GM12878 (cell line): ENCODE data around the gene CCDC88C. TPM values are rescaled to one million over a fixed set of nuclear protein-coding genes. Genes with fewer than 3 reads are reported as not detected.

Experiments used
- ATAC-seq: fragments of 200-7000 bp; cut with Tn5 transposase; 3 replicates; pipeline ENCODE4 v1.9.1; 2020; ENCODE audit warnings: mild to moderate bottlenecking, moderate library complexity
- BruUV-seq: library from RNA; stranded (reverse); fragments of 400-500 nt; replicated peaks from 2 replicates; lab custom pipeline; 2021; lab: Mats Ljungman, UMichigan
- CTCF ChIA-PET: fragments of 300-600 bp; sonication (Branson Sonifier 250); formaldehyde crosslinking; extraction: SDS; loops from one replicate; lab custom pipeline; 2021; ENCODE audit warnings: inconsistent platforms; lab: Yijun Ruan, JAX
- POLR2A ChIA-PET: fragments of 350-600 bp; formaldehyde crosslinking; extraction: SDS; loops from one replicate; lab custom pipeline; 2021; ENCODE audit warnings: inconsistent platforms; lab: Charles Lee
- RAD21 ChIA-PET: fragments of 300-600 bp; sonication (Branson Sonifier 250); formaldehyde crosslinking; loops from one replicate; lab custom pipeline; 2023; ENCODE audit warnings: antibody characterized with exemption; ENCODE audit not compliant: unreplicated experiment; lab: Charles Lee
- SMC1A ChIA-PET: fragments of 300-600 bp; sonication (Branson Sonifier 250); formaldehyde crosslinking; loops from one replicate; lab custom pipeline; 2023; ENCODE audit not compliant: unreplicated experiment, uncharacterized antibody; lab: Charles Lee
- DNase-seq: peaks from one replicate; pipeline ENCODE4 v3.0.0-alpha.2; 2011; ENCODE audit warnings: low read depth, low spot score
- FAIRE-seq: peaks from 3 replicates; lab custom pipeline; 2011; peaks lifted over from hg19 to GRCh38; lab: Jason Lieb, UNC
- H2AFZ ChIP-seq: 2 replicates; pipeline ENCODE4 v1.6.0; 2011; ENCODE audit warnings: low read depth, low read length, control low read depth; ENCODE audit not compliant: control insufficient read depth
- H3K27ac ChIP-seq: 2 replicates; pipeline ENCODE4 v1.5.1; 2011; ENCODE audit warnings: control low read depth; ENCODE audit not compliant: control insufficient read depth, insufficient read depth
- H3K27me3 ChIP-seq, 2 experiments: replicated peaks in 1 of 2; 2 replicates each; pipeline versions ENCODE4 v1.6.0 to v1.6.1; 2011; ENCODE audit warnings: low read length in 1 of 2; ENCODE audit not compliant: control insufficient read depth in 2 of 2, insufficient read depth in 2 of 2
- H3K36me3 ChIP-seq, 2 experiments: 2 replicates each; pipeline ENCODE4 v1.5.1; 2011; ENCODE audit warnings: low read length in 1 of 2; ENCODE audit not compliant: control insufficient read depth in 2 of 2, insufficient read depth in 2 of 2
- H3K4me1 ChIP-seq: 2 replicates; pipeline ENCODE4 v1.6.1; 2011; ENCODE audit warnings: mild to moderate bottlenecking, low read length, moderate library complexity, mixed read lengths; ENCODE audit not compliant: control insufficient read depth, insufficient read depth
- H3K4me2 ChIP-seq: 2 replicates; pipeline ENCODE4 v1.6.0; 2011; ENCODE audit warnings: control low read depth; ENCODE audit not compliant: control insufficient read depth, insufficient read depth
- H3K4me3 ChIP-seq: fragments of 200-600 bp; sonication (generic); 2 replicates; pipeline ENCODE4 v1.5.1; 2016
- H3K79me2 ChIP-seq: 2 replicates; pipeline ENCODE4 v1.6.0; 2011; ENCODE audit warnings: low read length; ENCODE audit not compliant: control insufficient read depth, insufficient read depth
- H3K9ac ChIP-seq: 2 replicates; pipeline ENCODE4 v1.8.0; 2011; ENCODE audit warnings: low read length, control low read depth, mixed read lengths; ENCODE audit not compliant: control insufficient read depth, insufficient read depth
- H3K9me3 ChIP-seq: replicated peaks from 3 replicates; pipeline ENCODE4 v1.5.1; 2011; ENCODE audit warnings: mild to moderate bottlenecking, low read length; ENCODE audit not compliant: control insufficient read depth, insufficient read depth
- H4K20me1 ChIP-seq: 2 replicates; pipeline ENCODE4 v1.6.0; 2011; ENCODE audit not compliant: control insufficient read depth, insufficient read depth
- BACH1 ChIP-seq: fragments of 450-650 bp; IDR thresholded peaks from 2 replicates; pipeline ENCODE4 v1.6.1; 2017; ENCODE audit warnings: mild to moderate bottlenecking, borderline replicate concordance
- IRF3 ChIP-seq: fragments of 450-650 bp; IDR thresholded peaks from 2 replicates; pipeline ENCODE4 v1.6.1; 2014; ENCODE audit warnings: mild to moderate bottlenecking
- SMAD5 ChIP-seq: IDR thresholded peaks from 2 replicates; pipeline ENCODE4 v1.6.1; 2016; ENCODE audit warnings: antibody characterized with exemption, low read depth
- WGBS: methylation state at CpG from one replicate; pipeline ENCODE4 v1.1.6; 2016; ENCODE audit warnings: low lambda C conversion rate; ENCODE audit not compliant: insufficient replicate concordance, insufficient coverage; ENCODE audit errors: missing lambda C conversion rate; 5-methylcytosine and 5-hydroxymethylcytosine counted together
- in situ Hi-C: fragments of 300-500 bp; cut with MboI; formaldehyde crosslinking; loops from 9 replicates; pipeline ENCODE4 v1.14.3; 2018; ENCODE audit warnings: mixed read lengths
- intact Hi-C: fragments of 100-400 bp; cut with micrococcal nuclease; formaldehyde crosslinking; loops from one replicate; pipeline ENCODE4 v1.14.2; 2022; ENCODE audit not compliant: unreplicated experiment
- polyA plus RNA-seq, 11 experiments: library from polyadenylated mRNA; depleted of rRNA in 4 of 11; unstranded in 6 of 11; stranded (reverse) in 5 of 11; fragments of >200 nt; fragmentation: Nextera tagmentation in 4 of 11; fragmentation: Illumina TruSeq in 1 of 11; extraction: Ambion mirVana in 4 of 11; extraction: Trizol in 1 of 11; gene quantifications; 1 replicate in 1 of 11; 2 replicates in 10 of 11; pipeline versions ENCODE4 v1.2.1 to v1.2.3, GENCODE V29; 2011 to 2016; ENCODE audit warnings: inconsistent platforms in 2 of 11, missing spikeins in 2 of 11, low read depth in 1 of 11
- total RNA-seq, 4 experiments: library from RNA; depleted of rRNA in 3 of 4; stranded (reverse); fragments of >200 nt in 3 of 4; fragmentation: Illumina TruSeq in 1 of 4; extraction: Trizol in 1 of 4; gene quantifications; 2 replicates each; pipeline versions ENCODE4 v1.2.1 to v1.2.3, GENCODE V29; 2013 to 2021
- TF ChIP-seq, protein P1 (sequence below): fragments of 450-650 bp; formaldehyde crosslinking; IDR thresholded peaks from 2 replicates; pipeline ENCODE4 v1.4.0; 2020; ENCODE audit warnings: mild to moderate bottlenecking, moderate library complexity

Gene CCDC88C
- total and polyA plus RNA-seq, 10 of the 15 experiments (the other 5 are each of a cell fraction or from before 2014, with no cell fraction given), result 4.0 to 79.6 (median 36.6) TPM

- TF ChIP-seq, protein P1, sequence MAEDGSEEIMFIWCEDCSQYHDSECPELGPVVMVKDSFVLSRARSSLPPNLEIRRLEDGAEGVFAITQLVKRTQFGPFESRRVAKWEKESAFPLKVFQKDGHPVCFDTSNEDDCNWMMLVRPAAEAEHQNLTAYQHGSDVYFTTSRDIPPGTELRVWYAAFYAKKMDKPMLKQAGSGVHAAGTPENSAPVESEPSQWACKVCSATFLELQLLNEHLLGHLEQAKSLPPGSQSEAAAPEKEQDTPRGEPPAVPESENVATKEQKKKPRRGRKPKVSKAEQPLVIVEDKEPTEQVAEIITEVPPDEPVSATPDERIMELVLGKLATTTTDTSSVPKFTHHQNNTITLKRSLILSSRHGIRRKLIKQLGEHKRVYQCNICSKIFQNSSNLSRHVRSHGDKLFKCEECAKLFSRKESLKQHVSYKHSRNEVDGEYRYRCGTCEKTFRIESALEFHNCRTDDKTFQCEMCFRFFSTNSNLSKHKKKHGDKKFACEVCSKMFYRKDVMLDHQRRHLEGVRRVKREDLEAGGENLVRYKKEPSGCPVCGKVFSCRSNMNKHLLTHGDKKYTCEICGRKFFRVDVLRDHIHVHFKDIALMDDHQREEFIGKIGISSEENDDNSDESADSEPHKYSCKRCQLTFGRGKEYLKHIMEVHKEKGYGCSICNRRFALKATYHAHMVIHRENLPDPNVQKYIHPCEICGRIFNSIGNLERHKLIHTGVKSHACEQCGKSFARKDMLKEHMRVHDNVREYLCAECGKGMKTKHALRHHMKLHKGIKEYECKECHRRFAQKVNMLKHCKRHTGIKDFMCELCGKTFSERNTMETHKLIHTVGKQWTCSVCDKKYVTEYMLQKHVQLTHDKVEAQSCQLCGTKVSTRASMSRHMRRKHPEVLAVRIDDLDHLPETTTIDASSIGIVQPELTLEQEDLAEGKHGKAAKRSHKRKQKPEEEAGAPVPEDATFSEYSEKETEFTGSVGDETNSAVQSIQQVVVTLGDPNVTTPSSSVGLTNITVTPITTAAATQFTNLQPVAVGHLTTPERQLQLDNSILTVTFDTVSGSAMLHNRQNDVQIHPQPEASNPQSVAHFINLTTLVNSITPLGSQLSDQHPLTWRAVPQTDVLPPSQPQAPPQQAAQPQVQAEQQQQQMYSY, result no peak
- TF ChIP-seq BACH1, result no peak
Measured at GRCh38 chr14:91234791-91235114, 182.9 kb downstream of the CCDC88C start (continued).

DNA sequence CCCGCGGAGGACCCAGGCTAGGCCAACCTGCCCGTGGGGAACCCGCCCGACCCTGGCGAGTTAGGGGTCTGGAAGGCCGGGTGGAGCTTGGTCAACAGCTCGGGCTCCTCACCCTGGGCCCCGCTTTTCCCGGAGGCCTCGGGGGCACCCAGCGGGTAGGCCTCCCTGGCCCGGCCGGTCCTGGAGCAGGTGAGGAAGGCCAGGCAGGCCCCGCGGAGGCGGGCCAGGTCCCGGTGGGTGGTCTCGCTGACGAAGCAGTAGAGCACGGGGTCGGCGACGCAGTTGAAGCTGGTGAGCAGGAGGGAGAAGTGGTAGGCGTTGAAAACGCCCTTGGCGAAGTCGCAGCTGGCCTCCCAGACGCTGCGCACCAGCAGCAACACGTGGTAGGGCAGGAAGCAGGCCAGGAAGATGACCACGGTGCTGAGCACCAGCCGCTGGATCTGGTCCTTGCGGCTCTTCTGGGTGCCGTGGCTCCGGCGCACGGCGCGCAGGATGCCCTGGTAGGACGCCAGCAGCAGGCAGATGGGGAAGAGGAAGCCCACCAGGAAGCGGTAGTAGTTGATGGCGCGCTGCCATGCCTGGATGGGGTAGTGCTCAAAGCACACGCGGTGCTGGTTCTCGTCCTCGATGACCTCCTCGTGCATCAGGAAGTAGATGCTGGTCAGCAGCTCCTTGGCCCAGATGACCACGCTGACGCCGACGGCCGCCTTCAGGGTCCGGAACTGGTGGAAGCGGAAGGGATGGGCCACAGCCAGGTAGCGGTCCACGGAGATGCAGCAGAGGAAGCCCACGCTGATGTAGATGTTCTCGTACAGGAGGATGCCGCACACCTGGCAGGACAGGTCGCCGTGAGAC, 183.5 kb downstream of the CCDC88C start:
- H3K79me2 ChIP-seq, result peaks cover 2% of the 10 kb centered on the region; the same call in 1 of the 2 replicates
- no peaks in the 10 kb centered on the region for H4K20me1 ChIP-seq
- DNase-seq (no peak), ATAC-seq (no peak), FAIRE-seq (no peak)
- no peak overlapping the region for H3K4me2 ChIP-seq
- ChIA-PET SMC1A (interaction anchor here (0.9 to 1.7 kb wide), 4 partner anchors 9 to 52 kb away, joined by 3 to 5 read pairs (median 4); partner anchors contain the start of gene GPR68), RAD21 (no interaction called here), POLR2A (interaction anchor here (1.3 kb wide), 1 partner anchor 9 kb away, joined by 4 read pairs; no protein-coding TSS in a partner anchor), CTCF (no interaction called here)
- no peaks in the 10 kb centered on the region for H3K27me3 ChIP-seq
- no peak overlapping the region for H3K4me3 ChIP-seq
- H3K4me1 ChIP-seq, result peaks cover 35% of the 10 kb centered on the region
- in situ Hi-C loops, result no loop called here
- H2AFZ ChIP-seq, result no peak overlapping the region
- no peak for TF ChIP-seq SMAD5
- no peak for TF ChIP-seq IRF3
- H3K36me3 ChIP-seq, result peaks cover 0 to 8% of the 10 kb centered on the region in 2 experiments; a peak in 2 of 4 replicates
- WGBS, result 96% methylated on average over 63 of the region's 63 CpGs
- intact Hi-C loops, result no loop called here
- no peak overlapping the region for H3K9ac ChIP-seq
- peaks cover 10% of the 10 kb centered on the region for H3K9me3 ChIP-seq
- no TSS peak for BruUV-seq
- H3K27ac ChIP-seq, result no peak overlapping the region
